HG03469 (cell line): ENCODE data around the gene CLEC1A.

Source experiments
- ATAC-seq: cut with Tn5 transposase; IDR thresholded peaks from one replicate; pipeline ENCODE4 v1.9.1; 2021; ENCODE audit warnings: mild to moderate bottlenecking, moderate library complexity, moderate number of reproducible peaks; ENCODE audit not compliant: unreplicated experiment

CLEC1A gene

DNA sequence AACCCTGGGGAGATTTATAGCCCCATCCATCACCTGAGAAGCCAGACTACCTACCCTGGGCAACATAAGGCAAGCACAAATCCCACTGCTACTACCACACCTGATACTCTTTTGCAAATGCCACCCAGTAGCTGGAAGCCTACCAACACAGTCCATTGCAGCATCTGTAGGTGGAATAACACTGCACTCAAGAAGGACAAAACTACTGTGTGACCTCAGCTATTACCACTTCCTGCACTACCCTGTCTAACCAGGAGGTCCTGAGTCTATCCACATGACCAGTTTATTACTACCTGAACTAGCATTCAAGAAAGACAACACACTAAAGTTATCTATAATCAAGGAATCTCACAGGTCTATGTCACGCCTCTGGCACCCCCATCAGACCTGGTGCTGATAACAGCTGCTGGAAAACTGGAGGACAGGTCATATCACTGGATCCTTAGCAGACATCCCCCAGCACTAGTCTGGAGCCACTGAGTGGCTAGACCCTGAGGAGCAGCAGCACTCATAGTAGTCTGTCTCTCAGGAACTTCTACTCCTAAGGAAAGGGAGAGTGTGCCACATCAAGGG, 2.9 kb upstream of the CLEC1A start:
- ATAC-seq = no peak

DNA sequence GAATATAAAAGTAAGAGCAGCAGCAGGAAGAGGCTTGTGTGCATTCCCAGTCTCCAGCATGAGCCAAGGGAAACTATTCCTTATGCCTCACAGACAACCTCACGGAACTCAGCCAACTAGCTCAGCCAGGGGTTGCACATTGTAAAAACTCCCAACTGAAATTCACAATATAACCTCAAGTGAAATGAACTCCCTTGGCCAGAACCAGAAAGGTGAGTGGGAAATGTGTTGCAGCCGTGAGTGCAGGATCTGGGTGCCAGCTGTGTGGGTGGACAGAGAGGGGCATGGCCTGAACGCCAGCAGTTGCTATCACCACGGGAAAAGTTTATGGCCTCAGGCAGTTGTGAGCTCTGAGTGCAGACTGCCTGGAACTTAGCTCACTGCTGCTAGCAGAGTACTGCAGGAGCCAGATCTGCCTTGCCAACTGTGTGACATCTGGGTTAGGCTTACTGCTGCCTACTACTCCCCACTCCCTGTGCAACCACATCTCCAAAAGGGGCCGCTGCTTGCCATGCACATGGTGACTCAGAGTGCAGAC, 2.3 kb upstream of the CLEC1A start:
- no peak for ATAC-seq

DNA sequence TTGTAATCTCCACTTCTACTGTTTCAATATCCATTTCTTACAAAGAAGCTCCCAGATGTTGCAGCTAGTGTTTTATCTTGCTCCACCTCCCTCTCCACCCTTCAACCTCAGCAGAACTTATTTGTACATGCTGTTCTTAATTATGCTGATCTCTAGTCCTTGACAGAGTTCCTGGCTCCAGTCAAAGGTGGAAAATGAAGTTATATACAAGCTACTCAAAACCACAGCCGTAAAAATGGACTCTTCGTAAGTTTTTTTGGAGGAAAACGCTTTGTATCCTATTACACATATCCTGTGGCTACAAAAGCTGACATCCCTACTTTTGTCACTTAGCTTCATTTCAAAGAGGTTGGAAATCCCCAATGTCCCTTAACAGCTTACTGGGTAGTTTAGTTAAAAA, 1.3 kb downstream of the CLEC1A start:
- no peak for ATAC-seq

GRCh38 chr12:10095971-10096370, 2.8 kb downstream of the CLEC1A start:
- ATAC-seq = no peak

GRCh38 chr12:10094646-10095395, 4.0 kb downstream of the CLEC1A start:
- no peak for ATAC-seq

- no peak for ATAC-seq
Observed at GRCh38 chr12:10088955-10089900, 9.6 kb downstream of the CLEC1A start.

- no peak for ATAC-seq
Observed at GRCh38 chr12:10088031-10088430, 10.8 kb downstream of the CLEC1A start.

GRCh38 chr12:10086387-10086786, 12.4 kb downstream of the CLEC1A start:
- ATAC-seq = no peak

DNA sequence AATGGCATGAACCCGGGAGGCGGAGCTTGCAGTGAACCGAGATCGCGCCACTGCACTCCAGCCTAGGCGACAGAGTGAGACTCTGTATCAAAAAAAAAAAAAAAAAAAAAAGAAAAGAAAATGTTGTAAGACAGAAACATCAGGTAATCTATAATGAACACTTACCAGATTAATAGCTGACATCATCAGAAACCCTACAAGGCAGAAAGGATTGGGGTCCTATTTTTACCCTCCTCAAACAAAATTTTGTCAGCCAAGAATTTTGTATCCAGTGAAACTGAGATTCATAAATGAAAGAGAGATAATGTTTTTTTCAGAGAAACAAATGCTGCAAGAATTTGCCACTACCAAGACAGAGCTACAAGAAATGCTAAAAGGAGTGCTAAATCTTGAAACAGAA, 14.1 kb downstream of the CLEC1A start:
- no peak for ATAC-seq

DNA sequence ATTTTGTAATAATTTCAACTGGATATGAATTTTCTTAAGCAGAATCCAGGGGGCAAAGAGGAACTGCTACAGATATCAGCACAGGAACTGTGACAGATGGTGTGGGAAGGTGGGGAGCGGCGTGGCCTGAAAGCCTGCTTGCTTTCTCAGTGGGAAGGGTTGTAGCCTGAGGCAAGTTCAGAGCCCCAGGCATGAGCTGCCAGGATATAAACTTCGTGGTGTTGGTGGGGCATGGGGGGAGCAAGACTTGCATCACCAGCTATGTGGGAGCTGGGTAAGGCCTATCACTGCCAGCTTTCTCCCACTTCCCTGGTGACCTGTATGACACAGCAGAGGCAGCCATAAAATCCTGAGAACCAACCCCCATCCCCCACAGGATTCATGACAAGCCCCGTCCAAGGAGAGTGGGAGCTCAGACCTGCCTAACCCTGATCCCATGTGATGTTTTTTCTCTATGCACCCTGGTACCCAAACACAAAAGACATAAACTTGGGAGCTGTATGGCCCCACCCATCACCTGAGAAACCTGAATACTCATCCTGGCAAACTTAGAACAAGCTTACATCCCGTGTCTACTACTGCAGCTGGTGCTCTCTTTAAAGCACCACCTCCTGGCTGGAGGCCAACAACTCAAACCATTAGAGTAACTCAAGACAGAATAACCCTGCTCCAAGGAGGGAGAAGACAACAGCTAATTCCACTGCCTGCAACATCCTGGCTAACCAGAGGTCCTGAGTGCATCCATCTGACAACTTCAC, 16.5 kb downstream of the CLEC1A start:
- ATAC-seq = no peak

DNA sequence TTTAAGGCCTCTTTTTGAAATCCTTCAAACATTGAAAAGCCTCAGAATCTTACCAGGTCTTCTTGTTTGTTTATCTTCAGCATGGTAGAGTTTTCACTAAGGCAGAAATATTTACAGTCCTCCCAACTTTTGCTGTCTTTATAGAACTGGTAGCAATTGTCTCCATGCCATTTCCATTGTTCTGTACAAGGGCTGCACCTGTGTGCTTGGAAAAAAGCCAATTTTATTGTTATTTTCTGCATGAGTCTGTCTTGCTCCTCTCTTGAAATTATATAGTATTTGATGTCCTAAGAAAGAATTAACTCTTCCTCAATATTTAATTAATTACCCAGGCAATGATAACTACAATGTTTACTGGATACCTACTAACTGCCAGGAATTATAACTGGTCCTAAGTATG, 23.3 kb downstream of the CLEC1A start:
- ATAC-seq = no peak

GRCh38 chr12:10073261-10073660, 25.5 kb downstream of the CLEC1A start:
- no peak for ATAC-seq

DNA sequence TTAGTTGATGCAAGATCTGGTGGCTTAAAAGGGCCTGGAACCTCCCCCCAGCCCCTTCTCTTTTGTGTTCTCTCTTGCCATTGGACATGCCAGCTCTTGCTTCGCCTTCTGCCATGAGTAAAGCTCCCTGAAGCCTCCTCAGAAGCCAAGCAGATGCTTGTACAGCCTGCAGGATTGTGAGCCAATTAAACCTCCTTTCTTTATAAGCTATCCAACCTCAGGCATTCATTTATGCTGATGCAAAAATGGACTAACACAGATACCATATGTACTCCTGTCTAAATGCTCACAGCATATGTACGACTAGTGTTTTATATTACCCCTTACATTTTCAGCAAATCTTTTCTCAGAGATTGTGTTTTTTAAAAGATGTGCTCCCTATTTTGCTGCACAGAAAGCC, 26.7 kb downstream of the CLEC1A start:
- ATAC-seq = no peak

GRCh38 chr12:10070380-10070779, 28.4 kb downstream of the CLEC1A start:
- no peak for ATAC-seq

DNA sequence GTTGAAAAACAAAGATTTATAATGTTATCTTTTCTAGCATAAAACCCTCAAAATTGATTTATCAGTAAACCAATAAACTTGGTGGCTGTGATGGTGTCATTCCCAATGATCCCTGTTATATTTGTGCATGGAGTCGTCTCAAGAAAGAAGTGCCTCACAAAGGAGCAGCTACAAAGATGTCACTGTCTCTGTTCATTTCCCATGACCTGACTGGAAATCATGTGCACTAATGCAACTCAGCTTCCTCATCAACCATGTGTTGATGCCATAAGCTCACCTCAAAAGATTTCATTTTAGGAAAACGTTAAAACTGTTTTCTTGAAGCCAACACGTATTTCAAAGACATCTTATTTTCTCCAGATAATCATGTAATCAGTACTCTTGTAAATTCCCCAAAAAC, 28.8 kb downstream of the CLEC1A start:
- no peak for ATAC-seq

- no peak for ATAC-seq
Observed at GRCh38 chr12:10069099-10069498, 29.7 kb downstream of the CLEC1A start.

- ATAC-seq = no peak
Observed at GRCh38 chr12:10068644-10069043, 30.1 kb downstream of the CLEC1A start.

GRCh38 chr12:10067942-10068341, 30.8 kb downstream of the CLEC1A start:
- no peak for ATAC-seq

DNA sequence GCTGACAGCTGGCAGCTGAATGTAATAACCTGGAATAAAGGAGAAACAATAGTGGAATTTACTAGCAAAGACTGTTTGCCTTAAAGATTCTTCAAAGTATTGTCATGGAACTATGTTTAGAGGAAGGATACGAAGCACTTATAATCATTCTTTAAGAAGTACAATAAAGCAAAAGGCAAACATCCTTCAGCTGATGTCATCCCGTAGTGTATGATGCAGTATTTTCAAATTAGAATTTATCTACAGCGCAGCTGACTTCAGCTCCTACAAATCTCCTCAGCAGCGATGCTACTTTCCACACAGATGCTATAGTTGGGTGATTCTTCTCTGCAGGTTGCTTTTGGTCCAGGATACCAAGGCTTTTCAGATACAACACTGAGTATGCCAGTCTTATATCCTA, 31.5 kb downstream of the CLEC1A start:
- ATAC-seq = no peak

- no peak for ATAC-seq
Observed at GRCh38 chr12:10065241-10065640, 33.5 kb downstream of the CLEC1A start.

- ATAC-seq = no peak
Observed at GRCh38 chr12:10058387-10058786, 40.4 kb downstream of the CLEC1A start.
